Astrocyte (in vitro differentiated cells and primary cell): ENCODE results near the gene RAD51B. TPM values are rescaled to one million over a fixed set of nuclear protein-coding genes. Genes with fewer than 3 reads are reported as not detected.
A peak's percentile ranks its signal among the peaks of the same experiment; 100 is the strongest.

Experiments used
- DNase-seq: peaks from one replicate; pipeline ENCODE4 v3.0.0-alpha.2; 2010; ENCODE audit warnings: low read depth
- FAIRE-seq: peaks from 2 replicates; lab custom pipeline; 2011; peaks lifted over from hg19 to GRCh38; lab: Jason Lieb, UNC
- H2AFZ ChIP-seq: 2 replicates; pipeline ENCODE4 v1.6.0; 2012; ENCODE audit warnings: low read depth, low read length, inconsistent platforms
- H3K27ac ChIP-seq: 2 replicates; pipeline ENCODE4 v1.5.1; 2011; ENCODE audit warnings: low read depth, low read length, inconsistent platforms
- H3K27me3 ChIP-seq: 2 replicates; pipeline ENCODE4 v1.6.0; 2011; ENCODE audit warnings: low read length, inconsistent platforms; ENCODE audit not compliant: insufficient read depth
- H3K36me3 ChIP-seq: 2 replicates; pipeline ENCODE4 v1.5.1; 2011; ENCODE audit warnings: low read length, inconsistent platforms; ENCODE audit not compliant: insufficient read depth
- H3K4me1 ChIP-seq: 2 replicates; pipeline ENCODE4 v1.5.1; 2011; ENCODE audit warnings: low read length, inconsistent platforms; ENCODE audit not compliant: insufficient read depth
- H3K4me2 ChIP-seq: 2 replicates; pipeline ENCODE4 v1.6.0; 2012; ENCODE audit warnings: low read length, inconsistent platforms
- H3K4me3 ChIP-seq: 2 replicates; pipeline ENCODE4 v1.5.1; 2011; ENCODE audit warnings: low read depth, mild to moderate bottlenecking, low read length, inconsistent platforms; ENCODE audit not compliant: insufficient read depth
- H3K79me2 ChIP-seq: 2 replicates; pipeline ENCODE4 v1.6.0; 2012; ENCODE audit warnings: mild to moderate bottlenecking, low read length, inconsistent platforms; ENCODE audit not compliant: insufficient read depth
- H3K9ac ChIP-seq: 2 replicates; pipeline ENCODE4 v1.6.0; 2012; ENCODE audit warnings: mild to moderate bottlenecking, low read length, inconsistent platforms
- H3K9me3 ChIP-seq: 2 replicates; pipeline ENCODE4 v1.5.1; 2012; ENCODE audit warnings: low read depth, mild to moderate bottlenecking, low read length, inconsistent platforms; ENCODE audit not compliant: insufficient read depth
- H4K20me1 ChIP-seq: 2 replicates; pipeline ENCODE4 v1.6.0; 2012; ENCODE audit warnings: low read length, inconsistent platforms; ENCODE audit not compliant: insufficient read depth
- H3K27ac Mint-ChIP-seq: one replicate; pipeline ENCODE4 v1.8.0; 2021; ENCODE audit warnings: mild to moderate bottlenecking, mixed read lengths; ENCODE audit not compliant: unreplicated experiment
- H3K27me3 Mint-ChIP-seq: one replicate; pipeline ENCODE4 v1.8.0; 2021; ENCODE audit warnings: low read depth, mixed read lengths; ENCODE audit not compliant: unreplicated experiment
- H3K36me3 Mint-ChIP-seq: one replicate; pipeline ENCODE4 v1.8.0; 2021; ENCODE audit warnings: low read depth, mixed read lengths; ENCODE audit not compliant: unreplicated experiment
- H3K4me1 Mint-ChIP-seq: one replicate; pipeline ENCODE4 v1.8.0; 2021; ENCODE audit warnings: low read depth, mixed read lengths; ENCODE audit not compliant: unreplicated experiment
- H3K4me3 Mint-ChIP-seq: one replicate; pipeline ENCODE4 v1.8.0; 2021; ENCODE audit warnings: mild to moderate bottlenecking, moderate library complexity, mixed read lengths; ENCODE audit not compliant: unreplicated experiment
- H3K9me3 Mint-ChIP-seq: one replicate; pipeline ENCODE4 v1.8.0; 2021; ENCODE audit warnings: mild to moderate bottlenecking, mixed read lengths; ENCODE audit not compliant: unreplicated experiment
- CTCF ChIP-seq: IDR thresholded peaks from 2 replicates; pipeline ENCODE4 v1.5.1; 2011; ENCODE audit warnings: low read depth, mild to moderate bottlenecking, inconsistent platforms, low read length, moderate library complexity; ENCODE audit not compliant: insufficient read depth
- EZH2 ChIP-seq: IDR thresholded peaks from 2 replicates; pipeline ENCODE4 v1.6.1; 2012; ENCODE audit warnings: mild to moderate bottlenecking, low read length, inconsistent platforms; ENCODE audit not compliant: insufficient read depth
- total RNA-seq: library from RNA; stranded (reverse); gene quantifications from 2 replicates; pipeline ENCODE4 v1.2.1, GENCODE V29; 2021

The RAD51B gene
- total RNA-seq, 1 donor from 2014 or later = 10.8 TPM

GRCh38 chr14:68561531-68562007 is 742.0 kb downstream of the RAD51B start:
- Histone ChIP-seq H3K79me2 (no peaks in the 10 kb centered on the region), H3K27ac (no peak overlapping the region), H3K36me3 (no peaks in the 10 kb centered on the region), H3K4me2 (no peak overlapping the region), H3K4me3 (no peak overlapping the region), H3K9me3 (no peaks in the 10 kb centered on the region), H4K20me1 (no peaks in the 10 kb centered on the region), H3K9ac (no peak overlapping the region), H3K4me1 (peaks cover 13% of the 10 kb centered on the region), H3K27me3 (no peaks in the 10 kb centered on the region), H2AFZ (peak overlapping the region; percentile 9)
- peaks cover 5% of the 10 kb centered on the region for H3K27me3 Mint-ChIP-seq
- H3K27ac Mint-ChIP-seq = no peak overlapping the region
- H3K4me1 Mint-ChIP-seq = peaks cover 29% of the 10 kb centered on the region
- peaks cover 2% of the 10 kb centered on the region for H3K36me3 Mint-ChIP-seq
- TF ChIP-seq EZH2 = no peak
- no peak for TF ChIP-seq CTCF
- no peak for DNase-seq
- peaks cover 5% of the 10 kb centered on the region for H3K9me3 Mint-ChIP-seq
- H3K4me3 Mint-ChIP-seq = no peak overlapping the region
- FAIRE-seq = no peak

- peaks cover 2% of the 10 kb centered on the region for H3K36me3 Mint-ChIP-seq
- no peaks in the 10 kb centered on the region for H4K20me1 ChIP-seq
- peak overlapping the region; percentile 39 for H3K4me2 ChIP-seq
- TF ChIP-seq CTCF = no peak
- no peak for TF ChIP-seq EZH2
- H3K4me3 Mint-ChIP-seq = no peak overlapping the region
- H3K4me3 ChIP-seq = no peak overlapping the region
- peak overlapping the region; percentile 15 for H3K27ac Mint-ChIP-seq
- H3K9me3 ChIP-seq = no peaks in the 10 kb centered on the region
- H3K36me3 ChIP-seq = no peaks in the 10 kb centered on the region
- DNase-seq (no peak), FAIRE-seq (no peak)
- H3K27me3 ChIP-seq = no peaks in the 10 kb centered on the region
- H3K9me3 Mint-ChIP-seq = peaks cover 5% of the 10 kb centered on the region
- H3K4me1 ChIP-seq = peaks cover 13% of the 10 kb centered on the region
- H3K79me2 ChIP-seq = no peaks in the 10 kb centered on the region
- no peak overlapping the region for H2AFZ ChIP-seq
- peaks cover 29% of the 10 kb centered on the region for H3K4me1 Mint-ChIP-seq
- H3K9ac ChIP-seq = no peak overlapping the region
- no peak overlapping the region for H3K27ac ChIP-seq
- H3K27me3 Mint-ChIP-seq = peaks cover 5% of the 10 kb centered on the region
Measured at GRCh38 chr14:68562911-68563250, 743.3 kb downstream of the RAD51B start.

GRCh38 chr14:68563251-68564131 is 743.9 kb downstream of the RAD51B start:
- no peak overlapping the region for H3K4me3 ChIP-seq
- no peak for FAIRE-seq
- peak overlapping the region; percentile 15 for H3K27ac Mint-ChIP-seq

More at GRCh38 chr14:68563251-68564131, 743.9 kb downstream of the RAD51B start:
- Histone ChIP-seq H3K9me3 (no peaks in the 10 kb centered on the region), H3K79me2 (no peaks in the 10 kb centered on the region), H3K9ac (no peak overlapping the region), H3K36me3 (no peaks in the 10 kb centered on the region), H3K4me1 (peaks cover 13% of the 10 kb centered on the region), H3K27ac (no peak overlapping the region), H2AFZ (no peak overlapping the region), H3K4me2 (peak overlapping the region; percentile 39), H4K20me1 (no peaks in the 10 kb centered on the region), H3K27me3 (no peaks in the 10 kb centered on the region)
- peak; percentile 79 for DNase-seq
- H3K9me3 Mint-ChIP-seq = peaks cover under 1% of the 10 kb centered on the region
- H3K36me3 Mint-ChIP-seq = peaks cover 2% of the 10 kb centered on the region
- no peak for TF ChIP-seq CTCF
- TF ChIP-seq EZH2 = no peak
- peaks cover 29% of the 10 kb centered on the region for H3K4me1 Mint-ChIP-seq
- peaks cover 5% of the 10 kb centered on the region for H3K27me3 Mint-ChIP-seq
- no peak overlapping the region for H3K4me3 Mint-ChIP-seq
